Transverse colon (tissue), 3 donors: Measurements from ENCODE around the gene SNX5.

Experiments
- POLR2A ChIP-seq: fragments of 450-650 bp; IDR thresholded peaks from one replicate; pipeline ENCODE4 v1.6.1; 2016; ENCODE audit warnings: antibody characterized with exemption, mild to moderate bottlenecking, moderate library complexity
- TF ChIP-seq, protein P1 (sequence below), 5 experiments: fragments of 200-600 bp in 3 of 5; fragments of 450-650 bp in 2 of 5; sonication (generic) in 3 of 5; IDR thresholded peaks; 1 replicate in 2 of 5; 2 replicates in 3 of 5; pipeline ENCODE4 v1.5.1; 2016 to 2017; ENCODE audit warnings: antibody characterized with exemption in 5 of 5, inconsistent platforms in 3 of 5, mild to moderate bottlenecking in 2 of 5, moderate library complexity in 1 of 5

- TF ChIP-seq, protein P1, sequence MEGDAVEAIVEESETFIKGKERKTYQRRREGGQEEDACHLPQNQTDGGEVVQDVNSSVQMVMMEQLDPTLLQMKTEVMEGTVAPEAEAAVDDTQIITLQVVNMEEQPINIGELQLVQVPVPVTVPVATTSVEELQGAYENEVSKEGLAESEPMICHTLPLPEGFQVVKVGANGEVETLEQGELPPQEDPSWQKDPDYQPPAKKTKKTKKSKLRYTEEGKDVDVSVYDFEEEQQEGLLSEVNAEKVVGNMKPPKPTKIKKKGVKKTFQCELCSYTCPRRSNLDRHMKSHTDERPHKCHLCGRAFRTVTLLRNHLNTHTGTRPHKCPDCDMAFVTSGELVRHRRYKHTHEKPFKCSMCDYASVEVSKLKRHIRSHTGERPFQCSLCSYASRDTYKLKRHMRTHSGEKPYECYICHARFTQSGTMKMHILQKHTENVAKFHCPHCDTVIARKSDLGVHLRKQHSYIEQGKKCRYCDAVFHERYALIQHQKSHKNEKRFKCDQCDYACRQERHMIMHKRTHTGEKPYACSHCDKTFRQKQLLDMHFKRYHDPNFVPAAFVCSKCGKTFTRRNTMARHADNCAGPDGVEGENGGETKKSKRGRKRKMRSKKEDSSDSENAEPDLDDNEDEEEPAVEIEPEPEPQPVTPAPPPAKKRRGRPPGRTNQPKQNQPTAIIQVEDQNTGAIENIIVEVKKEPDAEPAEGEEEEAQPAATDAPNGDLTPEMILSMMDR (IDR thresholded peaks at IDR 0.05) = no peak
- TF ChIP-seq POLR2A = no peak
These were observed 76.2 kb downstream of the SNX5 start for GRCh38 chr20:17892189-17892938.
